HFFc6 (cell line): ENCODE data around the gene REXO5. TPM values are rescaled to one million over a fixed set of nuclear protein-coding genes. Genes with fewer than 3 reads are reported as not detected.

Experiments
- DNase-seq: peaks from one replicate; pipeline ENCODE4 v3.0.0-alpha.2; 2018
- H3K27ac Mint-ChIP-seq: 2 replicates; pipeline ENCODE4 v1.8.0; 2020; ENCODE audit warnings: mild to moderate bottlenecking, mixed read lengths
- H3K27me3 Mint-ChIP-seq: 2 replicates; pipeline ENCODE4 v1.8.0; 2021; ENCODE audit warnings: mild to moderate bottlenecking, moderate library complexity, mixed read lengths; ENCODE audit not compliant: insufficient read depth
- H3K36me3 Mint-ChIP-seq: 2 replicates; pipeline ENCODE4 v1.8.0; 2021; ENCODE audit warnings: low read depth, mixed read lengths
- H3K4me1 Mint-ChIP-seq: 2 replicates; pipeline ENCODE4 v1.8.0; 2020; ENCODE audit warnings: low read depth, mixed read lengths
- H3K4me3 Mint-ChIP-seq: 2 replicates; pipeline ENCODE4 v1.8.0; 2020; ENCODE audit warnings: mild to moderate bottlenecking, moderate library complexity, mixed read lengths
- H3K9me3 Mint-ChIP-seq: 2 replicates; pipeline ENCODE4 v1.8.0; 2020; ENCODE audit warnings: mild to moderate bottlenecking, mixed read lengths
- total RNA-seq, 6 experiments: library from RNA; stranded (reverse); fragmentation: NEBNext Ultra II Directional; extraction: Animal tissue kit (Norgen Biotek cat#: 25700); gene quantifications; 2 replicates in 1 of 6; 3 replicates in 5 of 6; pipeline ENCODE4 v1.2.3, GENCODE V29; 2021
- TF ChIP-seq, protein P1 (sequence below): fragments of 200-600 bp; sonication (generic); IDR thresholded peaks from 2 replicates; pipeline ENCODE4 v1.5.0; 2021; ENCODE audit warnings: antibody characterized with exemption, mild to moderate bottlenecking

Gene REXO5
- total RNA-seq, 6 experiments from 2014 or later, result 4.9 to 12.2 (median 9.6) TPM

DNA sequence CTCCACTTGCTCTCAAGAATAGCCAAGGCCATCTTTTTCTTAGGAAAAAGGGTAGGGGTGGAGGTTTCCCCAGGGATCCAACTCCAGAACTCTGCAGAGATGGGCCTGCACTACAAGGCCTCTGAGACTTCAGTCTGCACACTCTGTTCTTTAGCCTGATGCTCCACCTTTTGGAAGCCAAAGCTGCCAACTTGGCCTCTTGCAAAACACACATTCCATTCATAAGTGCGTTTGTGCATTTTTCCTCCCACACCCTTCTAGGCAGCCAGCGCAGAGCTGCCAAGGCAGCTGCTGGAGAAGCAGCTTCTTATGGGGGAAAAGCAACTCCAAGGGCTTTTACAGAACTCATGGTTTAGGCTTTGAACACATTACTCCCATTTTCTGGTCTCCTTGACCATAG is 45.3 kb downstream of the REXO5 start:
- Mint-ChIP-seq H3K4me3 (no peak overlapping the region; the same call in 1 of the 2 replicates), H3K36me3 (peaks cover 28% of the 10 kb centered on the region), H3K4me1 (peaks cover 64% of the 10 kb centered on the region), H3K27me3 (peaks cover 2% of the 10 kb centered on the region; the same call in 1 of the 2 replicates), H3K27ac (peak overlapping the region; percentile 81), H3K9me3 (no peaks in the 10 kb centered on the region)
- TF ChIP-seq, protein P1, sequence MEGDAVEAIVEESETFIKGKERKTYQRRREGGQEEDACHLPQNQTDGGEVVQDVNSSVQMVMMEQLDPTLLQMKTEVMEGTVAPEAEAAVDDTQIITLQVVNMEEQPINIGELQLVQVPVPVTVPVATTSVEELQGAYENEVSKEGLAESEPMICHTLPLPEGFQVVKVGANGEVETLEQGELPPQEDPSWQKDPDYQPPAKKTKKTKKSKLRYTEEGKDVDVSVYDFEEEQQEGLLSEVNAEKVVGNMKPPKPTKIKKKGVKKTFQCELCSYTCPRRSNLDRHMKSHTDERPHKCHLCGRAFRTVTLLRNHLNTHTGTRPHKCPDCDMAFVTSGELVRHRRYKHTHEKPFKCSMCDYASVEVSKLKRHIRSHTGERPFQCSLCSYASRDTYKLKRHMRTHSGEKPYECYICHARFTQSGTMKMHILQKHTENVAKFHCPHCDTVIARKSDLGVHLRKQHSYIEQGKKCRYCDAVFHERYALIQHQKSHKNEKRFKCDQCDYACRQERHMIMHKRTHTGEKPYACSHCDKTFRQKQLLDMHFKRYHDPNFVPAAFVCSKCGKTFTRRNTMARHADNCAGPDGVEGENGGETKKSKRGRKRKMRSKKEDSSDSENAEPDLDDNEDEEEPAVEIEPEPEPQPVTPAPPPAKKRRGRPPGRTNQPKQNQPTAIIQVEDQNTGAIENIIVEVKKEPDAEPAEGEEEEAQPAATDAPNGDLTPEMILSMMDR, result 0 out of 2 replicates have a peak, but pooled peaks have one; percentile 18
- DNase-seq, result peak; percentile 79

DNA sequence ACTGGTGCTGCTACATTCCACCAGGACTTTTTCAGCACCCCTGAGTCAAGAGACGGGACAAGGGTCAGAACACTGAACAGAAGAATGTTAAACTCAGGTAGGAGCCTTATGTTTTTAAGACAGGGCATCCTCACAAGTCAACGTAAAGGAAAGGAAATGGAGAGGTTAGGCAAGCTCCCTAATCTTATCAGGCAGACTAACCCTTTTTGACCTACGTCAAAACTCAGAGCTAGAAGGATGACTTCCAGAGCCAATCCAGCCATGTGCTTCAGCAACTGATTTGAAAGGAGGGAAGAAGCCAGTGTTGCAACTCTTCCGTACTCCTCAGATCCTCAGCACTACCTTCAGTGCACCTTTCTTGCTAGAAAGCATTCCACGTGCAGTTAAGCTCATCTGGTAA is 46.8 kb downstream of the REXO5 start:
- Mint-ChIP-seq H3K4me1 (peaks cover 64% of the 10 kb centered on the region), H3K27me3 (peaks cover 2% of the 10 kb centered on the region; the same call in 1 of the 2 replicates), H3K36me3 (peaks cover 34% of the 10 kb centered on the region), H3K27ac (peak overlapping the region; percentile 81; the same call in 1 of the 2 replicates), H3K4me3 (no peak overlapping the region), H3K9me3 (no peaks in the 10 kb centered on the region)
- no peak for DNase-seq
- TF ChIP-seq, protein P1, result no peak

DNA sequence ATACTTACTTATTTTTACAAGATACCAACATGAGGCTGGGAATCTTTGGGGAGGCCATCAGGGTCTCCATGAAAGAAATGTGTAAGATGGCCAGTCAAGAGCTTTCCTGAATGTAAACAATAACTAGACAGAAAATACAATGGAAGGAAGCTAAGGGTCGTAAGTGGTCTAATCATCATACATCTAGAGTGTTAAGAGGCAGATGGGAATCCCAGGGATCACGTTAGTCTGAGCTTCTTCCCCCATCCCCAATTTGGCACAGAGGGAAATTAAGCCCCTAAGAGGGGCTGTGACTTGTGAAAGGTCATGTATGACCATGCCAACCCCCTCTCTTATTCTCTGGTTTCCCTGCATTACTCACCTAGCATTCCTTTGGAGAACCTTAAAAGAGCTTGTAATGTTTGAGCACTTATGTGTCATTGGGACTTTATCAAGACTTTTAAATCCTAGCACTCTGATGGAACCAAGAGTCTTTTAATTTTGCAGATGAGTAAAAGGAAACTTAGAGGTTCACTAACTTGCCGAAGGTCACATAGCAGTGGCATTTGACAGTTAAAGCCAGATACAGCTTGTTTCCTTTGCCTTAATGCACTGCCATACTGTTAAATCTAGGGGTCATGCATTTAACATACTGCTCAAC is 47.8 kb downstream of the REXO5 start:
- TF ChIP-seq, protein P1, result no peak
- Mint-ChIP-seq H3K27ac (peak overlapping the region; percentile 66), H3K9me3 (no peaks in the 10 kb centered on the region), H3K4me1 (peaks cover 64% of the 10 kb centered on the region), H3K4me3 (peak overlapping the region; percentile 13; the same call in 1 of the 2 replicates), H3K36me3 (peaks cover 36% of the 10 kb centered on the region), H3K27me3 (peaks cover 2% of the 10 kb centered on the region; the same call in 1 of the 2 replicates)
- DNase-seq, result no peak

DNA sequence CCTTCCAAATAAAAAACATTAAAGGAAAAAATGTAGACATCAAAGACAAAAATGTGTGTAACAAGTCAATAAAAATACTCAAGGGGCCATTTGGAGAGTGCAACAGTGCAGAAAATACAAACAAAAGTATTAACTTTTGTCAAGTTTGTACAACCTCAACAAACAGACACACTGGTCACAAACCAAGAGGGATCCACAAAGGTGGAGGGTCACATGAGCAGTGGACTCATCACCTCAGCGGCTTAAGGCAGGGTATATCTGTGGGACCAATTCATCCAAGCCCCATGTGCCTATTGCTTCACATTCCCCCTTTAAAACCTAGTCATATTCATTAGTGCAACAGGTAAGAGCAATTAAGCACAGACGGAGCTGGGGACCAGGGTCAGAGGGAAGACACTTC is 48.6 kb downstream of the REXO5 start:
- peak overlapping the region; percentile 16; the same call in 1 of the 2 replicates for H3K27ac Mint-ChIP-seq
- no peak for DNase-seq
- peaks cover 45% of the 10 kb centered on the region for H3K36me3 Mint-ChIP-seq
- peaks cover 2% of the 10 kb centered on the region; the same call in 1 of the 2 replicates for H3K27me3 Mint-ChIP-seq
- H3K4me3 Mint-ChIP-seq, result 0 out of 2 replicates have a peak overlapping the region, but pooled peaks have one; percentile 13
- peaks cover 62% of the 10 kb centered on the region for H3K4me1 Mint-ChIP-seq
- TF ChIP-seq, protein P1, result no peak
- H3K9me3 Mint-ChIP-seq, result no peaks in the 10 kb centered on the region

DNA sequence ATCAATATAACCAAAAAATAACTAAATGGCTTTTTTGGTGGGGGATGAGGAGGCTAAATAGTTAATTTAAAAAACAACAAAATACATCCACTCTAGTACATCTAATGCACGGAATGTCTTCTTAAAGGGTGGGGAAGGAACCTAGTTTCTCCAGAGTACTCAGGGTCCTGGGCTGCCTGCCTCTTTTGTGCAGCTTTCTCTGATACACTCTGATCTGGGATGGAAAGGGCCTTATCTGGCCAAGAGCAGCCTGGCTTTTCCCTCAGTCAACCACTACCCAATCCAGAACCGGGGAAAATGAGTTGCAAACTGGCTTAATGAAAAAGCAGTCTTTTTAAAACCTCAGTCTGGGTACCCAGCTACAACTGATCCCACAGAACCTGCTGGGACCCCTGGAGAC is 51.0 kb downstream of the REXO5 start:
- Mint-ChIP-seq H3K4me3 (no peak overlapping the region), H3K27me3 (peaks cover 2% of the 10 kb centered on the region; the same call in 1 of the 2 replicates), H3K27ac (no peak overlapping the region), H3K4me1 (peaks cover 41% of the 10 kb centered on the region), H3K36me3 (peaks cover 66% of the 10 kb centered on the region), H3K9me3 (no peaks in the 10 kb centered on the region)
- TF ChIP-seq, protein P1, result no peak
- DNase-seq, result no peak
